GM19467 (cell line): Measurements from ENCODE around the gene RIMBP2.

Experiments used
- ATAC-seq: cut with Tn5 transposase; IDR thresholded peaks from one replicate; pipeline ENCODE4 v1.9.1; 2021; ENCODE audit warnings: mild to moderate bottlenecking, moderate library complexity; ENCODE audit not compliant: unreplicated experiment

The RIMBP2 gene

GRCh38 chr12:130520784-130521183 lies 195.3 kb downstream of the RIMBP2 start:
- no peak for ATAC-seq

GRCh38 chr12:130517588-130517987 lies 198.5 kb downstream of the RIMBP2 start:
- ATAC-seq = no peak

- ATAC-seq = no peak
These were observed 201.9 kb downstream of the RIMBP2 start for GRCh38 chr12:130514149-130514551.

- no peak for ATAC-seq
These were observed 202.5 kb downstream of the RIMBP2 start for GRCh38 chr12:130513556-130513955.

- ATAC-seq = no peak
These were observed 204.8 kb downstream of the RIMBP2 start for GRCh38 chr12:130511285-130511684.

GRCh38 chr12:130509454-130509853 lies 206.6 kb downstream of the RIMBP2 start:
- ATAC-seq = no peak

- no peak for ATAC-seq
These were observed 207.3 kb downstream of the RIMBP2 start for GRCh38 chr12:130508847-130509246.

GRCh38 chr12:130508318-130508717 lies 207.8 kb downstream of the RIMBP2 start:
- no peak for ATAC-seq

- ATAC-seq = no peak
These were observed 209.3 kb downstream of the RIMBP2 start for GRCh38 chr12:130506844-130507243.

GRCh38 chr12:130504840-130505175 lies 211.3 kb downstream of the RIMBP2 start:
- ATAC-seq = no peak

GRCh38 chr12:130504110-130504839 lies 211.8 kb downstream of the RIMBP2 start:
- no peak for ATAC-seq

- ATAC-seq = no peak
These were observed 214.3 kb downstream of the RIMBP2 start for GRCh38 chr12:130501821-130502220.

- ATAC-seq = no peak
These were observed 215.2 kb downstream of the RIMBP2 start for GRCh38 chr12:130500835-130501330.

- no peak for ATAC-seq
These were observed 216.6 kb downstream of the RIMBP2 start for GRCh38 chr12:130499474-130499873.

GRCh38 chr12:130498589-130499385 lies 217.3 kb downstream of the RIMBP2 start:
- no peak for ATAC-seq

- ATAC-seq = no peak
These were observed 218.1 kb downstream of the RIMBP2 start for GRCh38 chr12:130497991-130498390.

- no peak for ATAC-seq
These were observed 218.8 kb downstream of the RIMBP2 start for GRCh38 chr12:130497321-130497720.

GRCh38 chr12:130496516-130497120 lies 219.5 kb downstream of the RIMBP2 start:
- no peak for ATAC-seq

- no peak for ATAC-seq
These were observed 220.9 kb downstream of the RIMBP2 start for GRCh38 chr12:130495156-130495555.

- ATAC-seq = no peak
These were observed 221.4 kb downstream of the RIMBP2 start for GRCh38 chr12:130494736-130495135.

GRCh38 chr12:130493951-130494350 lies 222.1 kb downstream of the RIMBP2 start:
- no peak for ATAC-seq
